COR-L47 (cell line): Measurements from ENCODE around the gene HOXD9.

ENCODE experiments used
- DNase-seq: peaks from one replicate; lab custom pipeline; 2025; lab: John Stamatoyannopoulos, UW

Gene HOXD9

DNA sequence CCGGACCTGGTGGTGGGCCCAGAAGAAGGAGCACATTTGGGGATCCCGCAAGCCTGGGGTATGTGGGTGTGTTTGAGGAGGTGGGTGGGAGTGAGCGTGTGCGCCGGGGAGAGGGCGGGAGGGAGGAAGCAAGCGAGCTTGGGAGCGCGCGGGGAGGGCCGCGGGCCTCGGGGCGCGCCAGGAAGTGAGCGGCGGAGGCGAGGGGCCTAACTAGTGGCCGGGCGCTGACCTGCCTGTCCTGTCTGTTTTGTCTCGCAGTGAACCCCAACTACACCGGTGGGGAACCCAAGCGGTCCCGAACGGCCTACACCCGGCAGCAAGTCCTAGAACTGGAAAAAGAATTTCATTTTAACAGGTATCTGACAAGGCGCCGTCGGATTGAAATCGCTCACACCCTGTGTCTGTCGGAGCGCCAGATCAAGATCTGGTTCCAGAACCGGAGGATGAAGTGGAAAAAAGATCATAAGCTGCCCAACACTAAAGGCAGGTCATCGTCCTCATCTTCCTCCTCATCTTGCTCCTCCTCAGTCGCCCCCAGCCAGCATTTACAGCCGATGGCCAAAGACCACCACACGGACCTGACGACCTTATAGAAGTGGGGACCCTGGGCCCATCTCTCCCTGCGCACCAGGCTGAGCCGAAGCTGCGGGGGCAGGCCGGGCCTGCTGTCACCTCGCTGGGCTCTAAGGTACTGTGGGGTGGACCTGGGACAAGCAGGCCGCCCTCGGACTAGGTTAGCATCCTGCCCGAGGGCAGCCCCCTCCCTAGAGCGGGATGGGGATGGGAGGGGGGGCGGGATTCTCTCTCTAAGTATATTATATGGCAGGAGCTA is 30.0 kb downstream of the HOXD9 start:
- no peak for DNase-seq

DNA sequence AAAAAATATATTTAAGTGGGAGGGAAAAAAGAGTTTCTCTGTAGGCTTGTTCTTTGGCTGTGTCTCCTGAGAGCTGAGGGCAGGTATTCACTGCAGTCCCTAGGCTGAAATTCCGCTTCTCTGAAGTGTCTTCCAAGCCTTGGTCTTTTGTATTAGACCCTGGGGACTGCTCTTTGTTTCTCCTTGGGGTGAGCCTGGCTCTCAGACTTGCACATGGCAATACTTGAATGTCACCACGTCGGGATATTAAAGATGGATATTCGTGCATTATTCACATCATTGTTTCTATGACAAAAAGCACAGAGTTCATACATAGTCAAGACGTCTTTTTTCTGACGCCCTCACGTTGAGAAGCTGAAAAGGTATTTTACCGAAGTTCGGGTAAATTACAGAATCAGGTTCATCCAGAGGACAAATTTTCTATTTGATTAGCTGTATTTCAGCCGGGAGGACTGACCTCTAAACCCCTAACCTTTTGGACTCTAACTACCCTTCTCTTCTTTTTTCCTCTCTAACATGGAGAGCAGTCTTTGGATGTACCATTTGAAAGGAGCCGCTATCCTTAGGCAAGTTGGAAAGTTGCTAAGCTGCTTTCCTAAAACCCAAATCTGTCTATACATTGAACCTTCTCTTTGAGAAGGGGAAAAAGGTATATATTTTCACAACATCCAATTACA is 32.2 kb downstream of the HOXD9 start:
- no peak for DNase-seq

DNA sequence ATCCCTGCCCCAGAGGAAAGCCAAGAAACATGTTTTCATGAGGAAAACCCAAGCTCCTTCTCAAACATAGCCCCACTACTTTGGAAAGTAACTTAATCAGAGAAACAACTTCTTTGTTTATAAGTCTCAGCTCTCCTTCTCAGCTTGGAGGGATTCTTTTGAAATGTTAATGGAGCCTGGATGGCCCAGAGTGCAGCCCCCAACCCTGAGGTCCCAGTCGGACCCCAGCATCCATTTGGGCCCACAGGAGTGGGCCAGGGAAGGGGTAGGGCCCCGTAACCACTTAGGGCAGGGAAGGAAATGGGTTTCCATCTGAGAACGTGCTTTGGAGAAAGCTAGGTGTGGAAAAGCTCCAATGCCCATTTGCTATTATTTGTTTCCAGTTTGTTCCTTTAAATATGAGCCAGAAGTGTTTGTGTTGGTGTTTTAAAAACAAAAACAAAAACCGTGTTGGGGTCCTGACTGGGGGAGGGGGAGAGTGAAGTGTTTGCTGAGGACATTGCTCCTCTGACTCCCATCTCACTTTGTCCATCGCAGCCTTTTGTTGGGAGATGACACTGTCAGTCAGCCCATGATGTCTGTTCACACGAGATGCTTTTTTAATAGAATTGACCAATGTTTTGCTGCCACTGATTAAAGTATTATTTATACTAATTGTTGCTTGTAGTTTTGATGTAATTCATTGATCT is 33.0 kb downstream of the HOXD9 start:
- no peak for DNase-seq

DNA sequence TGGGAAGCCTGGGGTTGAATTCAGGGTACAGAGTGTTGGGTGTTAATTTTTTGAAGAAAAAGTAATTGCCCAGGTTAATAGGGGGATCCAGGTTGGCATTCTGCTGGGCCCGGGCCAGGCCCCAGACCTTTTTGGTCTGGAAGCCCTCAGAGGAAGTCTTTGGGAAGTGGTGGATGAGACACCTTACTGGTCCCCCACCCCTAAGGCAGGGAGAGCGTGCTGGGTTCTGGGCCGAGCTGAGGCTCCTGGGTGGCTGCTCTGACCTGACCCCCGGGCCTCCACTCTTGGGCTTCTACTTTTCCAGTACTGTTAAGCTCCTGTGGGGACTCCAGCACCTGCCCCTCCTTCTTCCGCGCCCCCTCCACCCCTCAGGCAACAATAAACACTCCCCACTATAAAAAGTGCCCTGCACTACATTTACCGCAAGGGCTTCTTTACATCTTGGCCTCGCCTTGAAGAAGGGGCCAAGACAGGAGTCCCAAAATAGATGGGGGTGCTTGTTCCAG is 33.8 kb downstream of the HOXD9 start:
- no peak for DNase-seq

DNA sequence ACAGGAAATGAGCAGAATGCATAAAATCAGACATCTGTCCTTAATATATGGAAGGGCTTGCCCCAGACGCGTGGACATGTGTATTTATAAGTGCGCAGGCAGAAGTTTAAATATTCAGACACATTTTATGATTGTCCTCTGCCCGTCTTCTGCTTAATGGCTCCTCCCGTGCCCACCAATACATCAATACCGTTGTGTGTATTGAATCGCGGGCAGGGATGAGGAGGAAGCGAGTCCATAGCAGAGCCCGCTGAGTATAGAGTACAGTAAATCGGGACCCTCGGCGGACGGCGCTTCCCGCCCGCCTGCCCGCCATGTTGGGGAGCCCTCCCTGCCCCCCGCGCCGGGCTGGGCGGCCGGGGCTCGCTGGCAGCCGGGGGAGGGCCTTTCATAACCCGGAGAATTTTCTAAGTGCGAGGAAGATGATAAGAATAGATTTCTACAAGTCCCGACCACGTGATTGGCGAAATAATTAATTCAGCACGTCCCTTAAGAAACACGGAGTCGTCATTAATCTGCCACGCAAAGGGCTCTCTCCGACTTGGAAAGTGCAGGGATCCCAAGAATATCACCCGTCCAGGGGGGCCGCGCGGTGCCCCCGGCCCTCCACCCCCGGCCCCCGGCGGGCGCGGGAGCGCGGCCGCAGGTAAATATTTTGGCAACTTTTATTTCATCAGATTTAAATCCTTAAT is 34.4 kb downstream of the HOXD9 start, which contains the start of gene HOXD3:
TSS of gene HOXD3 (plus strand) at position 501 of the 692 bp plus-strand sequence. CDS start 11,808 bp downstream, outside the sequence.
- no peak for DNase-seq

DNA sequence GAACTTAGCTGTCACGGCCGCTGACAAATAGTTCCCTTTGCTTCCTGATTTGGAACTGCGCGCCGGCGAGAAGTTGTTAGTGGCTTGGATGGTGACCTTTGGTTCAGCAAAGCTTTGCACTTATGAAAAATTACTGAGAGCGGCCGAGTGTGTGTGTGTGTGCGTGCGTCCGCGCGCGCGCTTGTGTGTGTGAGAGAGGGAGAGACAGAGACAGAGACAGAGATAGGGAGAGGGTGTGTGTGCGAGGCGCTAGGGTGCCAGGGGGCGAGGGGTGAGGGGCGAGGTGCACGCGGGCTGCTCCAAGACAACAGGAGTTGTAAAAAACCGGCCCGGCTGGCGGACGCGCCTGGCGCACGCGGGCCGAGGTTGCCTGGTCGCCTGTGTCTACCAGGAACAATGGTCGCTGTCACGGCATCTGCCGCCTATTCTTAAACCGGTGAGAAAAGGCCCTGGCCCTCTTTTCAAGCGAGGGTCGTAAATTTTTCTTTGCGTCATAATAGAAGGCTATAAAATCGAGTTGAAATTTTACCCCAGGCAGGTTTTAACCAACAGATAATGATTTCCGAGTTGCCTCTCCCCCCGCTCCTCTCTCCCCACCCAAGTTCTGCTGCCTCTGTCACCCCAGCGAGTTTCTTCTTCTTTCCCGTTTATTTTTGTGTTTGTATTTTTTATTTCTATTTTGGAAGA is 35.1 kb downstream of the HOXD9 start:
- peak; percentile 30 for DNase-seq

DNA sequence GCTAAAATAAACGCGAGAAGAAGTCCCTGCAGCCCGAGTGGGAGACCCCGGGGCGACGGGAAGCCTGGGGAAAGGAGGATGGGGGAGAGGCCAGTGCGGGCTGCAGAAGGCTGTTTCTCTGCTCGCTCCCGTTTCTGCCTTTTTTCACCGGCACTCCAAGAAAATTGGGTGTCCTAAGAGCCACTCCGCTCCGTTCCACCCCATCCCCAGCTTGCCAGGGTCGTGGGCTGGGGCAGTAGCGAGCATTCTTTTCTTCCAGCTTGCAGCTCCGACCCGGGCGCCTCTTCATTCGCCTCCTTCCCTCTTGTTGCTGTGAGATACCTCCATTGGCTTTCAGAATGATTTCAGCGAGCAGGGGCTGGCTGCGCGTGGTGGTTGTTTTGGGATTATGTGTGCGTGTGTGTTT is 35.7 kb downstream of the HOXD9 start:
- no peak for DNase-seq

DNA sequence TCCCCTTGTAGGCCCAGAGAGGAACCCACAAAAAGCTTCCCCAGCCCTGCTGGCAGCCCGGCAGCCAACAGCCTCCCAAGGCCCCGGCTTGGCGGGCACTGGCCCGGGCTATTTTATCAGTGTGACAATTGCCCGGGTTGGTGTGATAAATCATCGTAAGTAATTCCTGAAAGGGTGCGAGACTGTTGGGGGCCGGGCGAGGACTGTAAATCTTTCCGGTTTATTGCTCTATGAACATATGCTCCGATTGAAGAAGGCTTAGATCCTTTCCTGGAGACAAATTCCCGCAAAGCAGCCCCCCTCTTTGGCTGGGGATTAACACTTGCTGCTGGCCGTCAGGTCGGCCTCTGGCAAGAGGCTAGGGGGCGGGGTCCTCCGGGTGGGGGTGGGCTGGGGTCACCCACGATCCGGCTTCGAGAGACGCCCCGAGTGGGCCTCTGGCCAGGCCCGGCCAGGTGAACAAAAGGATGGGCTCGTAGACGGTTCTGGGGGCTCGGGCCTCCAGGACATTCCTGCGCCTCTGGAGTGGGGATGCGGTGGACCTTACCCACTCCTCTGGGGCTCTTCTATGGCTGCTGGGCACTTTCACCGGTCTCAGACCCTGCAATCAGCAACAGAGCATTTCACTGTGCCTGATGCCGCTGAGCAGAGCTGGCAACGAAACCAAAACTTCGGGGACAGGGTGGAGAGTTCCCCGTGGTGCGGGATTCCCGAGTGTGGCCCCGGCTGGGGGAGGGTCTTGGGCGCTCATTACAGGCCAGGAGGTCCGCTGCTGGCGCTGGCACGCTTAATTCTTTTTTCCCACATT is 36.5 kb downstream of the HOXD9 start:
- DNase-seq: no peak

DNA sequence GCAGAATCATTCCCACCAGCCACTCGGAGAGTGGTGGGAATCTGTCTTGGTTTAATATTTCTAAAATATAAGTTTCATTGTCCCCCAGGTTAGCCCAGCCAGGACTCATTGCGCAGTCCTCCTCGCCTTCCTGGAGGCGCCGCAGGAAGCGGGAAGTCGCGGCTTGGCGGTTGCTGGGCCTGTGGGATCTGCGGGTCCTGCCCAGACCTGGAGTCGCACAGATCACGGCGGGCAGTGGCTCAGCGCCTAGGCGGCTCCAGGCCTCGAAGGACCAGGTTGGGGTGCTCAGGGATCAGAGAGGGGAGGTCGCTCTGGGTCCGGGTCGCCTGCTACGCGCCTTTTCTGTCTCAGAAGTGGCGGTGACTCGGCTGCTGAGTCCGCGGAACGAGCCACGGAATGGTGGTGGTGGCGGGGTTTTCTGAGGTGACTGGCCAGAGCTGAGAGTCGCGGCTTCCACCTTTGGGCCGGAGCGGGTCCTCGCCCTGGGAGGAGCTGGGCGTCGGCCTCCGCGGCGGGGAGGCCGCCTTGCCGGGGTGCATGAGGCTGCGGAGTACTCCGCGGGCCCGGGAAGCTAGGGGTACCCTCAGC is 37.2 kb downstream of the HOXD9 start:
- no peak for DNase-seq

DNA sequence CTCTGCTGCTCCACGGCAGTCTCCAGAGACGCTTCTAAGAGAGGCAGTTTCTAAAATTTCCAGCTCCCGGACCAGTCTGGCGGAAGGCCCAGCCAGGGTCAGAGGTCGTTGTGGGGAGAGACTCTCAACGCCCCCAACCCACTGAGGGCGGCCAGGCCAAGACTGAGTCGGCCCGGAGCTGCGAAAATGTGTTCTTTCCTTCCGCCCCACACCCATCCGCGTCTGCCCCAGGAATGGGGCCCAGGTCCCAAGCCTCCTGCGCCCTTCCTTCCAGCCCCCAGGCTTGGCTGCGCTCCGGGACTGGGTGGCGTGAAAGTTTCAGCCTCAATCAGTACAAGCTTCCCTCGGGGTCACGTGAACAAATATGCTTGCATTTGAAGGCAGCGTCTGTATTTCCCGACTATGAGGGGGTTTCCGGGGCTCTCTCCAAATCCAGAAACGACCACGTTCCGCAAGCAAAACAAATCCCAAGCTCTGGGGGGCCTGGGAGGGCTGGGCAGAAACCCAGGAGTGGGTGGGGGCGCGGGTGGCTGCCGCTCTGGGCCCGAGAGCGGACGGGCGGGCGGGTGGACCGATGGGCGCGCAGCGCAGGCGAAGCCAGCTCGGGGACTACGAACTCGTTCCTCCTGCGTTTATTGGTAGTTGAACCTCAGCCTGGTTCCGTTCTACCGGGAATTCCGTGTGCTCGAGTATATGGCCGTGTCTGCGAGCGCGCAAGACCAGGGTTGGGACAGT is 37.9 kb downstream of the HOXD9 start:
- no peak for DNase-seq

DNA sequence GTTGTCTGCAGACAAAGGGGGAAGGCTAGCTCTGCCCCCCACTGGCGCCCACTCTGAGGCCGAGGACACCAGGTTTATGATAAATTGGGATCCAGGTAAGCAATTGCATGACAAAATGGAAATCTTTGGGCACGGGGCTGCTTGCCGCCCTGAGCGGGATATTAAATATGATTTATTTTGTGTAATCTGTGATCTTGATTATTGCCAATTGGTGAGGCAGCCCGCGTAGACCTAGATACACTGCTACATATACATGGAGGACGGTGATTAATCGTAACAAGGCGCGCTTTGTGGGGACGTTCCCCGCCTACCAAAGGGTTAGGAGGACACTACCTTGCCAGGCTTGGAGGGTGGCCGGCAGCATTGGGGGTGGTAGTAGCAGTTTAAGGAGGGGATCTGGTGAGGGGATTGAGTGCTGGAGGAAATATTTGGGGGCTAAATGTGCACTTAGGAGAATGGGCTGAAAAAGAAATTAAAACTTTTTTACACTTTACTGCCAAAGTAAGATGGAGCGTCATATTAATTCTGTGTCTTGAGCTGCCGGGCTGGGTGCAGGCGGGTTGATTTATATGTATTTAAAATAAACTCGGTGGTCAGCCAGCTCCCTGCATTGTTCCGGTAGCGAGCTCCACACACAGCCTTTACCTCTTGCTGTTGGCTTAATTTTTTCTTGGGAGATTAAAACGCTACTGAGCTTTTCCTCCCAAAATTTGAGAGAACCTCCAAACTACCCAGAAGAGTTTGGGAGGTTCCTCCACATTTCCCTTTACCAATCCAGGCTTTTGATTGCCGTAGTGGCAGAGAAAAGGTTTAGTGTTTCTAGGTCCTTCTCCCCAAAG is 38.7 kb downstream of the HOXD9 start:
- no peak for DNase-seq

DNA sequence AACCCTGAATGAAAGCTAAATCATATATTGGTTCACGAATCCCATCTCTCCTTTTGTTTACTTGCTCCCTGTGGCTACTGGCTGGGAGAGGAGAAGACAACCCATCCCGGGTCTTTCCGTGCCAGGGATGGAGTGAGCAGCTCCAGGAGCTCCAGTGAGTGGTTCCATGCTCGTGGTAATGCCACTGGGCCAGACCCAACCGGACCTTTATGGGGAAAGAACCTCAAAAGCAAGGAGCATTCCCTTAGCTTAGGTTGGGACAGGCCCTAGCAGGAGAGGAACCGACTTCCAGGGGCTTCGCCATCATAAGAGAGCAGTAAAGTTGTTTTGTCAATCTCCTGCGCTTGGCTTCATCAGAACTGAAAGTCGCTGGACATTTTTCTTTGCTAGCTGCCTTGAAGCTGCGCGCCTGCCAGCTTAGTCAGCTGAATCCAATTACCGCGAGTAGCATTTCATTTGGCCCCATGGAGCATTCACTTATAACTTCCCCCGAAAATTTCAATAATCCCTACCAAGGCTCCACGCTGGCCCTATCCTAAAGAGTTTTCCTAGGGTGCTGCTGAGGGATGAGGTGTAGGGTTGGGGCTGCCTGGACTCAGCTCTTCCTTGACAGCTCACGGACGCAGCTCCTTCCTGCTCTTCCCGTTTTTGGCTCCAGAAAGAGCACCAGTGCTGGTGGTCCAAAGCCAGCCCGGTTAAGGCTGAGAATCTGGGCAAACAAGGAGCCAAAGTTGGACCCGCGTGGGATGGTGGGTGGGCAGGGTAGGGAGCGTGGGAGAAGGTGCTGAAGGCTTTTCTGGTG is 39.5 kb downstream of the HOXD9 start:
- no peak for DNase-seq

DNA sequence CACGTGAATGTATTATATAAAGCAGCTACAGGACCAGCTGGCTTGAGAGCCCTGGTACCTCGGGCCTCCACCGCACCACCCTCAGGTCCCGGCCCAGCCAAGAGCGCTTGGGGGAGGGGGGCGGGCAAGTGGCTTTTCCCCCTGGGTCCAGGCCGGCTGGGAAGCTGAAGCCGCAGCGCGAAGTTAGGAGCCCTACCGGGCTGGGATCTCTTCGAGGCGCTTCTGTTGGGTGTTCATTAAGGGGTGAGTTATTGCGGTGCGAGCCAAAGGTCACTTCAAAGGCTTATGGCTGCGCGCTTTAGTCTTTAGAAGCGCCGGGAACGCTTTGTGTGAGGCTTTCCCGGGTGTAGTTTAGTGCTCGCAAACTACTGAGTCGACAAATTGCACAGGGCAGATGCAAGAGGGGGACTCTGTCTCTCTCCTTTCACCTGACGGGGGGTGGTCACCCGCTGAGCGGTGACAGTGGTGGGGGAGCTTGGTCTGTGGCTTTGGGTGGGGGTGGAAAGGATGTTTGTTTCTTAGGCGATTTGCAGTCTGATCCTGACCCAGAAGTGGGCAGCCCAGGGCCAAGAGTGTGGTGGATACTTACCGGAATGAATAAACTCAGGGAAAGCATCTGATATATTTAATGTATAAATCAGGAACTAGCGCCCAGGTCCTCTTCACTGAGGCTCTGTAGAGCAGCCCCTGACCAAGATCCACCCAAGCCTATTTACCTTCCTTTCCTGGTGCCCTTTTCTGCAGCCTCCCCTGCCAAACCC is 40.6 kb downstream of the HOXD9 start:
- DNase-seq: no peak

DNA sequence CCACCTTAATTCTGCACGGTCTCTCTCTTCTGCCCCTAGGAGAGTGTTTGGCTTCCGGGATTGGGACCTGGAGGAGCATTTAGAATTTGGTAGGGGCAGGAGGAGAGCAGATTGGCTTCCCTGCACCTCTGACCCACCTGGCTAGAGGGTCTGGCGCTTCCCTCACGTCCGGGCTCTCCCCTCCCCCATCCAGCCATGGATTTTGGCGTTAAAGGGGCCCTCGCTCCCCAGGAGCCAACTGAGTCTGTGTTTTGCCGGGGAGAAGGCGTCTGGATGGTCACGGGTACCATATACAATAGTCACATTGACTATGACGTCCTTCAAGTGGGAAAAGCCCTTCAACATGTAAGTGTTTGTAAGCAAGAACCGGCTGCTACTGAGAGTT is 41.1 kb downstream of the HOXD9 start:
- no peak for DNase-seq

DNA sequence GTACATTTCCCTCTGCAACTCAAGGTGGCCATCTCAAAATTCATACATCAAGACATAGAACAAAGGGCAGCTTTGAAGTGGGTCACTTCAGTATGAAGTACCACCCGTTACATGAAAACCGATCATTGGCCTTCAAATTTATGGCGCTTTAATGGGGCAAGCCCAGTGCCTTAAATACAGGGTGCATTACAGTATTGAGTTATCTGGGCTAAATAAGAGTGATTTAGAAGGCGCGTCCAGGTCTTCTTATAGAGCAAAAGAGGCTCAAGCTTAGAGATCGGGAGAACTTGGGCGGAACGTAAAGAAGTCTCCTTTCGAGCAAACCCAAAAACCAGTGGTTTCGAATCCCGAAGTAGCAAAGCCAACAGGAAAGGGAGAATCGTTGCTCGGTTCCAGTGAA is 41.7 kb downstream of the HOXD9 start:
- no peak for DNase-seq

DNA sequence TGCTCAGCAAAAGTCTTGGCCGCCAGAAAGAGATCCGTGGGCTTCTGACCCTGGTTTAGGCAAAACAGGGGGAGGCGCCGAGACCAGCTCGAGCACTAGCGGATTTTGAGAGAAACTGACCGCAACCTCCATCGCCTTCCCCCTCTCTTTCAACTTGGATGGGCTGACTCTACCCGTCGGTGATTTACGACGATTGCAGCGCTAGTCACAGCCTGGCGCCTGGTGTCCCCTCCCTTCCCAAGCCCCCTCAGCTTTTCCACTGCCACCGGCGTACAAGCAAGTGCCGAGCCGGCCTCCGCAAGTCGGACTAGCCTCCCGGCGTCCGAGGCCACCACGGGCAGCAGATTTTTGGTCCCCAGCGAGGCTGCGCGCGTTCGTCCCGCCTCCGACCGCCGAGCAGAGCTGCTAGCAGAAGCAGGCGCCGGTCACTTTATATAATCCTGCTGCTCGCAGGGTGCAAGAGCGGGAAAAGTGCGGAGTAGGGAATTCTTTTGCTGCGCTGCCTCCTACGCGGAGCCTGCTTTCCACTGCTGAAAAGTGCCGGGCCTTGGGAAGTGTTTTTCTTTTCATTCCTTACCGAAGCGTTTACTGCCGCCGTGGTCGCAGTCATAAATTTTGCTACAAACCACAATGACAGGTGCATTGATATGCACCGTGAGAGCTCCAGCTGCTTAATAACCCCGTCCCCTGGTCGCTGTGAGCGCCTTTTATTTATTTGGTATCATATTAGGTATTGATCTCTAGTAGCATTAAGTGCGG is 42.3 kb downstream of the HOXD9 start:
- no peak for DNase-seq
